PC-3 (cell line): ENCODE data around the gene IL21R. TPM values are rescaled to one million over a fixed set of nuclear protein-coding genes. Genes with fewer than 3 reads are reported as not detected.

Experiments used
- ATAC-seq: fragments of 200-7000 bp; cut with Tn5 transposase; 2 replicates; pipeline ENCODE4 v1.9.1; 2020; ENCODE audit warnings: mild to moderate bottlenecking, moderate library complexity
- BruUV-seq: library from RNA; stranded (reverse); fragments of 400-500 nt; replicated peaks from 2 replicates; lab custom pipeline; 2021; lab: Mats Ljungman, UMichigan
- CTCF ChIA-PET: fragments of 300-600 bp; sonication (Branson Sonifier 250); formaldehyde crosslinking; loops from one replicate; lab custom pipeline; 2022; ENCODE audit warnings: antibody characterized with exemption; lab: Charles Lee
- POLR2A ChIA-PET: fragments of 300-600 bp; sonication (Branson Sonifier 250); formaldehyde crosslinking; loops from one replicate; lab custom pipeline; 2022; ENCODE audit warnings: antibody characterized with exemption; ENCODE audit not compliant: unreplicated experiment; lab: Charles Lee
- DNase-seq: peaks from one replicate; pipeline ENCODE4 v3.0.0-alpha.2; 2015
- H2AFZ ChIP-seq: fragments of 300-600 bp; sonication (generic); 2 replicates; pipeline ENCODE4 v1.6.0; 2016; ENCODE audit warnings: antibody characterized with exemption, low read length
- H3F3A ChIP-seq: fragments of 300-600 bp; sonication (generic); one replicate; pipeline ENCODE4 v1.6.0; 2017; ENCODE audit warnings: antibody characterized with exemption, low read length, control low read depth, mild to moderate bottlenecking; ENCODE audit not compliant: unreplicated experiment
- H3K27ac ChIP-seq: fragments of 300-600 bp; sonication (generic); 2 replicates; pipeline ENCODE4 v1.5.1; 2016; ENCODE audit warnings: mild to moderate bottlenecking, low read length
- H3K27me3 ChIP-seq: fragments of 300-600 bp; sonication (generic); 2 replicates; pipeline ENCODE4 v1.6.1; 2016; ENCODE audit warnings: low read length, mixed read lengths
- H3K36me3 ChIP-seq: fragments of 300-600 bp; sonication (generic); 2 replicates; pipeline ENCODE4 v1.6.1; 2016; ENCODE audit warnings: low read depth, mixed run types, low read length, mixed read lengths
- H3K4me1 ChIP-seq: fragments of 300-600 bp; sonication (generic); 2 replicates; pipeline ENCODE4 v1.5.1; 2016; ENCODE audit warnings: low read length; ENCODE audit not compliant: insufficient read depth
- H3K4me2 ChIP-seq: fragments of 300-600 bp; sonication (generic); 2 replicates; pipeline ENCODE4 v1.6.0; 2016; ENCODE audit warnings: low read length
- H3K4me3 ChIP-seq: fragments of 300-600 bp; sonication (generic); 2 replicates; pipeline ENCODE4 v1.5.1; 2016; ENCODE audit warnings: mild to moderate bottlenecking, low read length, mixed read lengths
- H3K79me2 ChIP-seq: fragments of 300-600 bp; sonication (generic); 2 replicates; pipeline ENCODE4 v1.6.1; 2017; ENCODE audit warnings: low read length, mixed read lengths
- H3K9ac ChIP-seq: fragments of 300-600 bp; sonication (generic); 2 replicates; pipeline ENCODE4 v1.6.0; 2016; ENCODE audit warnings: mild to moderate bottlenecking, low read length
- H3K9me2 ChIP-seq: fragments of 300-600 bp; sonication (generic); replicated peaks from 2 replicates; pipeline ENCODE4 v1.6.1; 2016; ENCODE audit warnings: mixed run types, low read length, mixed read lengths
- H3K9me3 ChIP-seq: fragments of 300-600 bp; sonication (generic); 2 replicates; pipeline ENCODE4 v1.6.1; 2016; ENCODE audit warnings: low read length, mixed read lengths
- H4K20me1 ChIP-seq: fragments of 300-600 bp; sonication (generic); 2 replicates; pipeline ENCODE4 v1.6.1; 2016; ENCODE audit warnings: low read length, mixed read lengths
- CTCF ChIP-seq: fragments of 300-600 bp; sonication (generic); conservative IDR thresholded peaks from 2 replicates; pipeline ENCODE4 v1.5.1; 2017; ENCODE audit warnings: antibody characterized with exemption, low read depth, mild to moderate bottlenecking, low read length
- EZH2 ChIP-seq: fragments of 300-600 bp; sonication (generic); IDR thresholded peaks from one replicate; pipeline ENCODE4 v1.6.1; 2017; ENCODE audit warnings: antibody characterized with exemption, mild to moderate bottlenecking, low read length; ENCODE audit not compliant: unreplicated experiment
- EZH2phosphoT487 ChIP-seq: fragments of 300-600 bp; sonication (generic); IDR thresholded peaks from 2 replicates; pipeline ENCODE4 v1.6.1; 2018; ENCODE audit warnings: mild to moderate bottlenecking, antibody characterized with exemption, low read length, borderline replicate concordance
- intact Hi-C: fragments of 100-400 bp; cut with micrococcal nuclease; formaldehyde crosslinking; loops from 2 replicates; pipeline ENCODE4 v1.9.0; 2023
- total RNA-seq: library from RNA; depleted of rRNA; stranded (reverse); fragments of >200 nt; gene quantifications from 2 replicates; pipeline ENCODE4 v1.2.3, GENCODE V29; 2014

Gene IL21R
- total RNA-seq, 1 experiment from 2014 or later: 0.55 TPM

GRCh38 chr16:27445502-27446175 is 43.7 kb downstream of the IL21R start:
- no peaks in the 10 kb centered on the region for H3K27me3 ChIP-seq
- no peaks in the 10 kb centered on the region for H3K36me3 ChIP-seq
- TF ChIP-seq EZH2 (no peak), CTCF (no peak; the same call in 1 of the 2 replicates), EZH2phosphoT487 (no peak)
- no peak overlapping the region for H3K27ac ChIP-seq
- H3K4me2 ChIP-seq: no peak overlapping the region
- no peaks in the 10 kb centered on the region for H3K79me2 ChIP-seq
- H3K4me3 ChIP-seq: no peak overlapping the region
- ChIA-PET CTCF (no interaction called here), POLR2A (no interaction called here)
- H3K9me3 ChIP-seq: no peaks in the 10 kb centered on the region
- H2AFZ ChIP-seq: no peak overlapping the region
- H3K9me2 ChIP-seq: no peaks in the 10 kb centered on the region
- H3F3A ChIP-seq: no peaks in the 10 kb centered on the region
- no peak for DNase-seq
- no peak for ATAC-seq
- intact Hi-C loops: no loop called here
- H3K9ac ChIP-seq: no peak overlapping the region
- no peaks in the 10 kb centered on the region for H4K20me1 ChIP-seq
- no TSS peak for BruUV-seq
- no peaks in the 10 kb centered on the region for H3K4me1 ChIP-seq

DNA sequence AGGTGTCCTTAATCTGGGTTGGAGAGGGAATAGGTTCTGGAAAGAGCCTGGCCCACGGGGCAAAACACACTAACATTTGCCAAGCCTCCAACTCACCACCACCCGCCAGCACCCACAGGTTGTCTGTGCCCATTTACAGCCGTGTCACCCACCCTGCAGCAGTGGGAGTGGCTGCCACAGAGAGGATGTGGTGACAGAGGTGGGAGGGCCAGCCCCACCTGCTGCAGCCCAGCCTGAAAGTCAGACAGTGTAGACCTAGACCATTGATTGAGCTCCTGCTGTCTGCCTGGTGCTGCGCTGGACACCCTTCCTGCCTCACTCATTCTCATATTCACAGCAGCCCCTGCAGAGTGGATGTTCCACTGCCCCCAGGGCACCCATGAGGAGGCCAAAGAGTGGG is 44.7 kb downstream of the IL21R start:
- Histone ChIP-seq H3K9me2 (no peaks in the 10 kb centered on the region), H3K79me2 (no peaks in the 10 kb centered on the region), H3F3A (no peaks in the 10 kb centered on the region), H3K9ac (no peak overlapping the region), H3K27ac (no peak overlapping the region), H4K20me1 (no peaks in the 10 kb centered on the region), H3K4me1 (no peaks in the 10 kb centered on the region), H3K27me3 (no peaks in the 10 kb centered on the region), H3K4me2 (no peak overlapping the region), H3K36me3 (no peaks in the 10 kb centered on the region), H2AFZ (no peak overlapping the region), H3K4me3 (no peak overlapping the region), H3K9me3 (no peaks in the 10 kb centered on the region)
- POLR2A ChIA-PET: no interaction called here
- DNase-seq (no peak), ATAC-seq (no peak)
- intact Hi-C loops: no loop called here
- BruUV-seq: no TSS peak
- CTCF ChIA-PET: interaction anchor here (0.5 kb wide), 1 partner anchor 659 kb away, joined by 3 read pairs; no protein-coding TSS in a partner anchor
- TF ChIP-seq EZH2phosphoT487: no peak

DNA sequence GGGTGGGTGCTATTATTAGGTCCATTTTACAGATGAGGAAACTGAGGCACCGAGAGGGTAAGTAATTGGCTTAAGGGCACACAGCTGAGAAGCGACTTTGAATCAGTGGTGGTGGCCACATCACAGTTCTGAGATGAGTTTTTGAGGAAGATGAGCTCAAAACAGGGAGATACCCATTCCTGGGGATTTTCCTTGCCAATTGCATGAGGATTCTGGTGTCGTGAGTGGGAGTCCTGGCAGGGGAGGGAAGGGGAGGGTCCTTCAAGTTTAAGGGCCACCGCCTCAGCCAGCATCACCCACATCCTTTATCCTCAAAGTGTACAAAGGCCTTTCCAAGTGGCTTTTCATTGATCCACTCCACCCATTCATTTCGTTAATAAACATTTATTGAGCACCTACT is 45.3 kb downstream of the IL21R start:
- no peaks in the 10 kb centered on the region for H3K79me2 ChIP-seq
- H3K4me2 ChIP-seq: no peak overlapping the region
- ChIA-PET CTCF (interaction anchor here (0.5 kb wide), 1 partner anchor 660 kb away, joined by 3 read pairs; no protein-coding TSS in a partner anchor), POLR2A (no interaction called here)
- H4K20me1 ChIP-seq: no peaks in the 10 kb centered on the region
- no peaks in the 10 kb centered on the region for H3K36me3 ChIP-seq
- H3K9me2 ChIP-seq: no peaks in the 10 kb centered on the region
- ATAC-seq (no peak), DNase-seq (no peak)
- no TSS peak for BruUV-seq
- intact Hi-C loops: no loop called here
- no peaks in the 10 kb centered on the region for H3K9me3 ChIP-seq
- H3F3A ChIP-seq: no peaks in the 10 kb centered on the region
- H3K4me3 ChIP-seq: no peak overlapping the region
- no peaks in the 10 kb centered on the region for H3K4me1 ChIP-seq
- H2AFZ ChIP-seq: no peak overlapping the region
- TF ChIP-seq EZH2phosphoT487 (no peak), EZH2 (no peak), CTCF (no peak)
- no peak overlapping the region for H3K27ac ChIP-seq
- H3K9ac ChIP-seq: no peak overlapping the region
- no peaks in the 10 kb centered on the region for H3K27me3 ChIP-seq
